Testis (tissue), 3 donors: ENCODE results near the gene HORMAD1. TPM values are rescaled to one million over a fixed set of nuclear protein-coding genes. Genes with fewer than 3 reads are reported as not detected.

Experiments used
- DNase-seq: peaks from one replicate; pipeline ENCODE4 v3.0.0-alpha.2; 2019
- H3K27ac ChIP-seq, 2 donors: fragments of 200-600 bp; sonication (generic); one replicate each; pipeline ENCODE4 v1.5.1; 2019
- H3K27me3 ChIP-seq: fragments of 200-600 bp; sonication (generic); one replicate; pipeline ENCODE4 v1.5.1; 2019
- H3K36me3 ChIP-seq: fragments of 200-600 bp; sonication (generic); one replicate; pipeline ENCODE4 v1.5.1; 2017; ENCODE audit warnings: low read depth; ENCODE audit errors: missing control alignments
- H3K4me1 ChIP-seq: fragments of 200-600 bp; sonication (generic); one replicate; pipeline ENCODE4 v1.5.1; 2019
- H3K4me3 ChIP-seq, 2 donors: fragments of 200-600 bp; sonication (generic); one replicate each; pipeline ENCODE4 v1.5.1; 2017 to 2019
- H3K9me3 ChIP-seq: fragments of 200-600 bp; sonication (generic); one replicate; pipeline ENCODE4 v1.5.1; 2017
- CTCF ChIP-seq, 3 experiments: fragments of 450-650 bp in 2 of 3; fragments of 200-600 bp in 1 of 3; sonication (generic) in 1 of 3; IDR thresholded peaks; one replicate each; pipeline ENCODE4 v1.5.1; 2016 to 2019; ENCODE audit warnings: antibody characterized with exemption in 3 of 3, mild to moderate bottlenecking in 2 of 3, moderate library complexity in 1 of 3
- POLR2A ChIP-seq: fragments of 450-650 bp; IDR thresholded peaks from one replicate; pipeline ENCODE4 v1.6.1; 2017; ENCODE audit warnings: antibody characterized with exemption, mild to moderate bottlenecking, moderate library complexity
- WGBS, 2 donors: methylation state at CpG; one replicate each; pipeline ENCODE4 v1.1.5; 2018; 5-methylcytosine and 5-hydroxymethylcytosine counted together
- intact Hi-C: fragments of 100-400 bp; cut with DNase I; formaldehyde crosslinking; loops from one replicate; pipeline ENCODE4 v1.15.1; 2023; ENCODE audit warnings: low total_unique reads
- polyA plus RNA-seq: library from polyadenylated mRNA; stranded (reverse); fragments of 350-450 nt; fragmentation: Illumina TruSeq; extraction: RNeasy Lipid Tissue Mini Kit (QIAGEN cat#74804); gene quantifications from one replicate; pipeline ENCODE4 v1.2.3, GENCODE V29; 2014; ENCODE audit warnings: low read depth, low replicate concordance; ENCODE audit not compliant: insufficient read depth
- total RNA-seq, 2 donors: library from RNA; depleted of rRNA; stranded (reverse); fragments of >200 nt; gene quantifications; one replicate each; pipeline ENCODE4 v1.2.3, GENCODE V29; 2016

Gene HORMAD1
- total and polyA plus RNA-seq, 3 donors from 2014 or later, result 56.6 to 164 (median 89.9) TPM

- Histone ChIP-seq H3K4me3 (no peak overlapping the region), H3K4me1 (no peaks in the 10 kb centered on the region), H3K9me3 (no peaks in the 10 kb centered on the region), H3K27ac (no peak overlapping the region), H3K27me3 (no peaks in the 10 kb centered on the region), H3K36me3 (no peaks in the 10 kb centered on the region)
- TF ChIP-seq CTCF (IDR thresholded peaks at IDR 0.05) (no peak), POLR2A (no peak)
- no peak for DNase-seq
- intact Hi-C loops, result no loop called here
- 94 to 98% methylated on average over 1 of the region's 1 CpG for WGBS, 2 donors
These were observed 41.7 kb downstream of the HORMAD1 start for GRCh38 chr1:150678988-150679387.

GRCh38 chr1:150674881-150675280 is 45.8 kb downstream of the HORMAD1 start:
- Histone ChIP-seq H3K27ac (no peak overlapping the region), H3K4me1 (no peaks in the 10 kb centered on the region), H3K4me3 (no peak overlapping the region), H3K27me3 (no peaks in the 10 kb centered on the region), H3K9me3 (no peaks in the 10 kb centered on the region), H3K36me3 (no peaks in the 10 kb centered on the region)
- TF ChIP-seq CTCF (IDR thresholded peaks at IDR 0.05), result no peak
- TF ChIP-seq POLR2A, result no peak
- DNase-seq, result no peak
- intact Hi-C loops, result no loop called here
- WGBS, 2 donors, result 88 to 96% methylated on average over 4 of the region's 4 CpGs

GRCh38 chr1:150663321-150663720 is 57.4 kb downstream of the HORMAD1 start:
- no peak overlapping the region for H3K4me3 ChIP-seq
- TF ChIP-seq POLR2A (no peak), CTCF (IDR thresholded peaks at IDR 0.05) (no peak)
- no peaks in the 10 kb centered on the region for H3K9me3 ChIP-seq
- no peak overlapping the region for H3K27ac ChIP-seq
- peaks cover 9% of the 10 kb centered on the region for H3K4me1 ChIP-seq
- no peak for DNase-seq
- H3K27me3 ChIP-seq, result no peaks in the 10 kb centered on the region
- no peaks in the 10 kb centered on the region for H3K36me3 ChIP-seq
- intact Hi-C loops, result no loop called here
- 86 to 88% methylated on average over 7 of the region's 7 CpGs for WGBS, 2 donors

- 92 to 94% methylated on average over 9 of the region's 9 CpGs for WGBS, 2 donors
- H3K4me1 ChIP-seq, result peaks cover 7% of the 10 kb centered on the region
These were observed 57.9 kb downstream of the HORMAD1 start for GRCh38 chr1:150662811-150663210.

More at GRCh38 chr1:150662811-150663210, 57.9 kb downstream of the HORMAD1 start:
- intact Hi-C loops, result no loop called here
- H3K9me3 ChIP-seq, result no peaks in the 10 kb centered on the region
- TF ChIP-seq CTCF (IDR thresholded peaks at IDR 0.05) (no peak), POLR2A (no peak)
- no peak overlapping the region for H3K4me3 ChIP-seq
- no peak overlapping the region for H3K27ac ChIP-seq
- no peaks in the 10 kb centered on the region for H3K27me3 ChIP-seq
- no peak for DNase-seq
- no peaks in the 10 kb centered on the region for H3K36me3 ChIP-seq
